Osteoblast (primary cell): ENCODE measurements around the gene PPP1R14B. TPM values are rescaled to one million over a fixed set of nuclear protein-coding genes. Genes with fewer than 3 reads are reported as not detected.
A peak's percentile ranks its signal among the peaks of the same experiment; 100 is the strongest.

Experiments
- DNase-seq: peaks from one replicate; pipeline ENCODE4 v3.0.0; 2011; ENCODE audit warnings: low spot score, mixed read lengths; ENCODE audit not compliant: insufficient read length; ENCODE audit errors: missing footprints
- H2AFZ ChIP-seq: 2 replicates; pipeline ENCODE4 v1.6.0; 2011; ENCODE audit warnings: mild to moderate bottlenecking, low read length
- H3K27ac ChIP-seq: 2 replicates; pipeline ENCODE4 v1.5.1; 2011; ENCODE audit warnings: mild to moderate bottlenecking, low read depth, low read length, moderate library complexity
- H3K27me3 ChIP-seq: 2 replicates; pipeline ENCODE4 v1.6.0; 2012; ENCODE audit warnings: mild to moderate bottlenecking, control low read depth, inconsistent platforms, low read length, moderate library complexity; ENCODE audit not compliant: insufficient read depth
- H3K36me3 ChIP-seq: 2 replicates; pipeline ENCODE4 v1.5.1; 2011; ENCODE audit warnings: mild to moderate bottlenecking, low read length, control low read depth, moderate library complexity; ENCODE audit not compliant: insufficient read depth
- H3K4me1 ChIP-seq: 2 replicates; pipeline ENCODE4 v1.5.1; 2011; ENCODE audit warnings: mild to moderate bottlenecking, low read length, control low read depth, moderate library complexity; ENCODE audit not compliant: insufficient read depth
- H3K4me2 ChIP-seq: 2 replicates; pipeline ENCODE4 v1.6.0; 2011; ENCODE audit warnings: mild to moderate bottlenecking, low read length; ENCODE audit not compliant: insufficient read depth
- H3K4me3 ChIP-seq: fragments of 200-600 bp; sonication (generic); 3 replicates; pipeline ENCODE4 v1.5.1; 2012; ENCODE audit warnings: mild to moderate bottlenecking, low read length, inconsistent platforms; ENCODE audit not compliant: insufficient read depth
- H3K79me2 ChIP-seq: 2 replicates; pipeline ENCODE4 v1.6.0; 2012; ENCODE audit warnings: mild to moderate bottlenecking, low read length, control low read depth, inconsistent platforms; ENCODE audit not compliant: insufficient read depth
- H3K9me3 ChIP-seq: 2 replicates; pipeline ENCODE4 v1.5.1; 2011; ENCODE audit warnings: low read depth, low read length, control low read depth
- H4K20me1 ChIP-seq: 2 replicates; pipeline ENCODE4 v1.6.0; 2012; ENCODE audit warnings: mild to moderate bottlenecking, low read length, control low read depth; ENCODE audit not compliant: insufficient read depth
- total RNA-seq: library from RNA; depleted of rRNA; stranded (reverse); fragments of >200 nt; gene quantifications from 2 replicates; pipeline ENCODE4 v1.2.3, GENCODE V29; 2012
- TF ChIP-seq, protein P1 (sequence below): IDR thresholded peaks from 2 replicates; pipeline ENCODE4 v1.5.1; 2011; ENCODE audit warnings: mild to moderate bottlenecking, low read depth, low read length, moderate library complexity; ENCODE audit errors: extremely low read depth

Gene PPP1R14B
- total RNA-seq, 1 donor: 136 TPM

DNA sequence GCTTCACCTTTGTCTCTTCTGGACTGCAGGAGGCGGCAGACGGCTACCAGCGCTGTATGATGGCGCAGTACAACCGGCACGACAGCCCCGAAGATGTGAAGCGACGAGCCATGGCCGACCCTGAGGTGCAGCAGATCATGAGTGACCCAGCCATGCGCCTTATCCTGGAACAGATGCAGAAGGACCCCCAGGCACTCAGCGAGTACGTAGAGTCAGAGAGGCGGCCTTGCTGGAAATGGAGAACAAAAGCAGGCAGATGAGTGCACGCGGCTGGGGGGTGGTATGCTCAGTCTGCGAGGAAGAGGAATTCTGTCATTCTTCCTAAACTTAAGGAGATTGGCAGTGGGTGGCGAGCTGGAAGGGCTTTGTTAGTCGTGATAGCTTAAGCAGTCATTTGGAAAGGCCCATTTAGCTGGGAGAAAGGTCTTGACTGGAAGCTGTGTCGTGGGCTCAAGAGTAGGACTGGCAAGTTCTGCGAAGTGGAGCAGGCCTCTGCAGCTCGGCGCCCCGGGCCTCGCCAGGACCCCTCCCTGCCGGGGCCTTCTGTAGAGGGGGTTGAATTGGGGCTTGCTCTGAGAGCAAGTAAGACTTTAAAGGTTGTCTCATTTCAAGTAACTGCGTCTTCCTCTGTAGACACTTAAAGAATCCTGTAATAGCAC, 43.2 kb downstream of the PPP1R14B start:
- H3K79me2 ChIP-seq: no peaks in the 10 kb centered on the region
- no peaks in the 10 kb centered on the region for H3K27me3 ChIP-seq
- DNase-seq: no peak
- no peak overlapping the region for H3K27ac ChIP-seq
- TF ChIP-seq, protein P1, sequence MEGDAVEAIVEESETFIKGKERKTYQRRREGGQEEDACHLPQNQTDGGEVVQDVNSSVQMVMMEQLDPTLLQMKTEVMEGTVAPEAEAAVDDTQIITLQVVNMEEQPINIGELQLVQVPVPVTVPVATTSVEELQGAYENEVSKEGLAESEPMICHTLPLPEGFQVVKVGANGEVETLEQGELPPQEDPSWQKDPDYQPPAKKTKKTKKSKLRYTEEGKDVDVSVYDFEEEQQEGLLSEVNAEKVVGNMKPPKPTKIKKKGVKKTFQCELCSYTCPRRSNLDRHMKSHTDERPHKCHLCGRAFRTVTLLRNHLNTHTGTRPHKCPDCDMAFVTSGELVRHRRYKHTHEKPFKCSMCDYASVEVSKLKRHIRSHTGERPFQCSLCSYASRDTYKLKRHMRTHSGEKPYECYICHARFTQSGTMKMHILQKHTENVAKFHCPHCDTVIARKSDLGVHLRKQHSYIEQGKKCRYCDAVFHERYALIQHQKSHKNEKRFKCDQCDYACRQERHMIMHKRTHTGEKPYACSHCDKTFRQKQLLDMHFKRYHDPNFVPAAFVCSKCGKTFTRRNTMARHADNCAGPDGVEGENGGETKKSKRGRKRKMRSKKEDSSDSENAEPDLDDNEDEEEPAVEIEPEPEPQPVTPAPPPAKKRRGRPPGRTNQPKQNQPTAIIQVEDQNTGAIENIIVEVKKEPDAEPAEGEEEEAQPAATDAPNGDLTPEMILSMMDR: no peak
- no peak overlapping the region for H2AFZ ChIP-seq
- peaks cover 3% of the 10 kb centered on the region for H4K20me1 ChIP-seq
- peaks cover 60% of the 10 kb centered on the region for H3K36me3 ChIP-seq
- H3K9me3 ChIP-seq: no peaks in the 10 kb centered on the region
- no peak overlapping the region for H3K4me3 ChIP-seq
- no peak overlapping the region for H3K4me2 ChIP-seq
- H3K4me1 ChIP-seq: peaks cover 10% of the 10 kb centered on the region

DNA sequence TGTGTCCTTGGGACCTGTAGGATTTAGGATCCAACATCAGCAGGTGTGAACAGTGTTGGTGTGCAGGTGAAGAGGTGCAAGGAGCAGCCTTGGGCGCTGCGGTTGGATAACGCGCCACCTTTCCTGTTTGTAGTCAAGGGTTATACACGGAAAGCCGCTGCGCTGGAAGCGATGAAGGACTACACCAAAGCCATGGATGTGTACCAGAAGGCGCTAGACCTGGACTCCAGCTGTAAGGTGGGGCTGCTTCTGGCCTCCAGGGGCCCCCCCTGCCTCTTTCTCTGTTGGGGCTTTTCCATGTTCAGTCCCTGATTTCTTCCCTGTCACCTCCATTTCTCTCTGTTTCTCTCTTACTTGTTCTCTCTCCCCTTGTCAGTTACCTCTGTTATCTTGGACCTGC, 43.8 kb downstream of the PPP1R14B start:
- Histone ChIP-seq H2AFZ (no peak overlapping the region), H3K4me2 (no peak overlapping the region), H3K79me2 (no peaks in the 10 kb centered on the region), H4K20me1 (peaks cover 3% of the 10 kb centered on the region), H3K4me3 (no peak overlapping the region), H3K36me3 (peaks cover 66% of the 10 kb centered on the region), H3K9me3 (no peaks in the 10 kb centered on the region), H3K27ac (no peak overlapping the region), H3K4me1 (peaks cover 9% of the 10 kb centered on the region), H3K27me3 (no peaks in the 10 kb centered on the region)
- TF ChIP-seq, protein P1: no peak
- no peak for DNase-seq

DNA sequence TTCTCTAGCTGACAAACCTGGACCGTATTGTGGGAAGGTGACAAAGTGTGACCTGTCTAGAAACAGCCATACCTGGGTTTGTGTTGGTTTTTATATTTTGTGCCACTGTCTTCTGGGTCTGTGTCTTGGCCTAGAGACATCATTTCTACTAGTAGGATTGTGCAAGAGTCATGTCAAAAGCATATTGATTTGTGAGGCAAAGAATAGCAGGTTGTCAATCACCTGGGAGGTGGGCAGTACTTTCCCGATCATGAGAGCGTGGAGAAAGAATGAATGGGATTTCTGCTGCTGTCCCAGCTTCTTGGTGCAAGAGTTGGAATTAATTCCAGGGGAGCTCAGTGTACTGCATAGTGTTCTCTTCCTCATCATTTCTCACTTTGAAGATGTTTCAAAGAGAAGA, 45.2 kb downstream of the PPP1R14B start:
- Histone ChIP-seq H2AFZ (no peak overlapping the region), H4K20me1 (peaks cover 3% of the 10 kb centered on the region), H3K4me1 (peaks cover 4% of the 10 kb centered on the region), H3K27me3 (no peaks in the 10 kb centered on the region), H3K4me3 (no peak overlapping the region), H3K27ac (no peak overlapping the region), H3K79me2 (peaks cover 3% of the 10 kb centered on the region), H3K9me3 (no peaks in the 10 kb centered on the region), H3K36me3 (peaks cover 80% of the 10 kb centered on the region), H3K4me2 (no peak overlapping the region)
- TF ChIP-seq, protein P1: no peak
- DNase-seq: no peak

DNA sequence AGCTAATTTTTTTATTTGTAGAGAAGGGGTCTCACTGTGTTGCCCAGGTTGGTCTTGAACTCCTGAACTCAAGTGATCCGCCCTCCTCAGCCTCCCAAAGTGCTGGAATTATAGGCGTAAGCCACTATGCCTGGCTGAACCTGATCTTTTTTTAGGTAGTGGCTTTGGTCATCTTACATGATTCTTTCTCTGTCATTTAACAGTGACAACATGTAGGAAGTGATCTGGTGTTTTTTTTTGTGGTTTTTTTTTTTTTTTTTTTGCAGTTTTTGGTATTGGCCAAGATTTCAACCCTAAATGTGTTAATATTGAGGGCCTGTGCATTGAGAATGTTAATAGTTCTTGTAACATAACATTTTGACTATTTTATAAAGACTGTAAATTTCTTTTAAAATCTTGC, 48.2 kb downstream of the PPP1R14B start:
- Histone ChIP-seq H3K4me1 (no peaks in the 10 kb centered on the region), H3K36me3 (peaks cover 93% of the 10 kb centered on the region)
- TF ChIP-seq, protein P1: no peak

More for the DNA sequence above, 48.2 kb downstream of the PPP1R14B start:
- peaks cover 15% of the 10 kb centered on the region for H3K79me2 ChIP-seq
- no peaks in the 10 kb centered on the region for H3K27me3 ChIP-seq
- H3K9me3 ChIP-seq: no peaks in the 10 kb centered on the region
- peak; percentile 46 for DNase-seq
- no peak overlapping the region for H3K4me2 ChIP-seq
- H3K27ac ChIP-seq: no peak overlapping the region
- no peak overlapping the region for H2AFZ ChIP-seq
- H3K4me3 ChIP-seq: no peak overlapping the region
- H4K20me1 ChIP-seq: peaks cover 3% of the 10 kb centered on the region
